ENCODE measurements around the gene MYLK. TPM values are rescaled to one million over a fixed set of nuclear protein-coding genes. Genes with fewer than 3 reads are reported as not detected.

MYLK gene
- total RNA-seq, 2 experiments from 2014 or later: 0.17 TPM; not detected in 1

GRCh38 chr3:123787133-123787532, 97.0 kb downstream of the MYLK start:
- ChIA-PET CTCF (no interaction called here), POLR2A (no interaction called here)
- Mint-ChIP-seq H3K4me3 (no peak overlapping the region), H3K4me1 (ENCODE audit: low read depth) (no peaks in the 10 kb centered on the region), H3K36me3 (no peaks in the 10 kb centered on the region), H3K27me3 (peaks cover 9% of the 10 kb centered on the region), H3K27ac (no peak overlapping the region), H3K9me3 (no peaks in the 10 kb centered on the region)
- intact Hi-C loops (cut with micrococcal nuclease): no loop called here
- no peak for DNase-seq

DNA sequence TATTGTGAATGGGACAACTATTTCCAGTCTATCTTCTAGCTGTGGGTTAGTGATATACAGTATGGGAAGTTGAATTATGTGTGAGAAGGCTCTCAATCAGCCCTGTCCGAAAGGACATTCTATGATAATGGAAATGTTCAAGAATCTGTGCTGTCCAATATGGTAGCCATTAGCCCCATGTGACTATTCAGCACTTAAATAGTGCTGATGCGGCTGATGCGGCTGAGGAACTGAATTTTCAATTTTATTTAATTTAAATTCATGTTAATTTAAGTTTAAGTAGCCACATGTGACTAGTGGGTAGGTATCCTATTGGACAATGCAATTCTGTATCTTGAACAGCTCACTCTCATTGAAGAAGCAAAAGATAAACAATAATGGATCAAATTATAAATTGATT, 98.5 kb downstream of the MYLK start:
- no peak overlapping the region for H3K4me3 Mint-ChIP-seq
- CTCF ChIA-PET: no interaction called here
- peaks cover 6% of the 10 kb centered on the region for H3K27me3 Mint-ChIP-seq
- no peaks in the 10 kb centered on the region for H3K36me3 Mint-ChIP-seq
- H3K9me3 Mint-ChIP-seq: no peaks in the 10 kb centered on the region
- H3K27ac Mint-ChIP-seq: no peak overlapping the region
- H3K4me1 Mint-ChIP-seq (ENCODE audit: low read depth): no peaks in the 10 kb centered on the region
- DNase-seq: no peak
- POLR2A ChIA-PET: no interaction called here
- intact Hi-C loops (cut with micrococcal nuclease): no loop called here

- no peak overlapping the region for H3K27ac Mint-ChIP-seq
- no peaks in the 10 kb centered on the region for H3K36me3 Mint-ChIP-seq
- H3K4me1 Mint-ChIP-seq (ENCODE audit: low read depth): no peaks in the 10 kb centered on the region
- ChIA-PET POLR2A (no interaction called here), CTCF (no interaction called here)
- H3K4me3 Mint-ChIP-seq: no peak overlapping the region
- DNase-seq: no peak
- no peaks in the 10 kb centered on the region for H3K9me3 Mint-ChIP-seq
- intact Hi-C loops (cut with micrococcal nuclease): no loop called here
- H3K27me3 Mint-ChIP-seq: peaks cover 4% of the 10 kb centered on the region
Observed at GRCh38 chr3:123783811-123784210, 100.3 kb downstream of the MYLK start.

DNA sequence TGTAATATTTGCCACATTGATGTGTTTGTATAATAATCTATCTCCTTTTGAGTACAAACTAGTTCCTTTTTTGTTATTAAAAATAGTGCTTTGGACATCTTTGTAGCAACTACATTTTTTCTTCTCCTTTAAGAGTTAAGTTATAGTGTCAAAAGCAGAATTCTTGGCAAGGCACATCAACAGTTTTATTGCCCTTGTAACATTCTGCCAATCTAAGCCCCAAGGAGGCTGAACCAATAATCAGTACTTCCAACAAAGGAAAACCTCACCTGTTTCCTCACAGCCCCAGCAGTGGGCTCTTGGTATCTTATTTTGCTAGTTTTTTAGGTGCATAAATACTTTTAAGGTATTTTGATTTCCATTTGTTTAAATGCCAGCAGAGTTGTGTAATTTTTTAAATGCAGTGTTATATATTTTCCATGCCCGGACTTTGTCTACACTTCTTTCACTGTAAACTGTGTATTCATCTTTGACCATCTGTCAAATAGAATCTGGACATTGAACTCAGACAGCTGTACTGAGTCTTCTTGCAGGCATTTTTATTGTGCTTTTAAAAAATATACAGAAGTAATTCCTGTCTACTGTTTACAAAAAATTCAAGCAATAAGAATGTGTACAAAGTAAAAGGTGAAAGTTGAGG, 101.0 kb downstream of the MYLK start:
- Mint-ChIP-seq H3K9me3 (no peaks in the 10 kb centered on the region), H3K27ac (no peak overlapping the region)

GRCh38 chr3:123782488-123782887, 101.6 kb downstream of the MYLK start:
- CTCF ChIA-PET: no interaction called here
- peaks cover 6% of the 10 kb centered on the region for H3K27me3 Mint-ChIP-seq
- DNase-seq: no peak
- intact Hi-C loops (cut with micrococcal nuclease): no loop called here
- no peak overlapping the region for H3K27ac Mint-ChIP-seq
- H3K4me1 Mint-ChIP-seq (ENCODE audit: low read depth): no peaks in the 10 kb centered on the region
- no peaks in the 10 kb centered on the region for H3K36me3 Mint-ChIP-seq
- POLR2A ChIA-PET: no interaction called here
- H3K9me3 Mint-ChIP-seq: no peaks in the 10 kb centered on the region
- H3K4me3 Mint-ChIP-seq: no peak overlapping the region

More for the DNA sequence above, 101.0 kb downstream of the MYLK start:
- ChIA-PET POLR2A (no interaction called here), CTCF (no interaction called here)
- Mint-ChIP-seq H3K27me3 (peaks cover 6% of the 10 kb centered on the region), H3K4me3 (no peak overlapping the region), H3K36me3 (no peaks in the 10 kb centered on the region), H3K4me1 (ENCODE audit: low read depth) (no peaks in the 10 kb centered on the region)
- intact Hi-C loops (cut with micrococcal nuclease): no loop called here
- DNase-seq: no peak

DNA sequence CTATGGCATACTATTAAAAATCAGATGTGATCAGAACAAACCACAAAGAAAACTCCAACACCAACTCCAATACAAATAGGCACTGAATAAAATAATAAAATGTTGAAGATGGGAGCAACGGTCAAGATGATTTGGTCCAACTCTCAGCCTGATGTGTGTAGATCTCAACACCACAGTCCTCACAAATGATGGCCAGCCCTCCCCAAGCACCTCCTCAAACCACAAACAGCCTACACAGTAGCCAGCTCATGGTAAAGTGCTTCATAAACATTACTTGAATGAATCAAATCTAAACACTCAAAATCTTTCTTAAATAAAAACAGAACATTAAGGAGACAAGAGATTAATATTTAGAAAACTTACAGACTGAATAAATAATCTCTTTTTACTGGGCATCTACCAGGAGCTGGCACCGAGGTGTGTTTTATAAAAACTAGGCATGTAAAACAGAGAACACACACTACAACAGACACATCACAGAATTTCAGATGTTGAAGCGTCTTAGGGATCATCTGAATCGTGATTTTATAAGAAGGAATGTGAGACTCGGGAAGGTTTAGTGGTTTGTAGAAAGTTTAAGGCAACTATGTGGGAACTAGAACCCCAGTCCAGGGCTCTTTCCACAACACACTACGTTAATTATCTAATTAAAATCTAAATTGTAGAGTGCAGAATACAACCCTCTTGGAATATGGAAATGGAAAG, 102.4 kb downstream of the MYLK start:
- no peak overlapping the region for H3K27ac Mint-ChIP-seq
- no peaks in the 10 kb centered on the region for H3K9me3 Mint-ChIP-seq
- no peak for DNase-seq
- peaks cover 6% of the 10 kb centered on the region for H3K27me3 Mint-ChIP-seq
- CTCF ChIA-PET: no interaction called here
- no peak overlapping the region for H3K4me3 Mint-ChIP-seq
- intact Hi-C loops (cut with micrococcal nuclease): no loop called here
- POLR2A ChIA-PET: no interaction called here
- no peaks in the 10 kb centered on the region for H3K36me3 Mint-ChIP-seq
- H3K4me1 Mint-ChIP-seq (ENCODE audit: low read depth): no peaks in the 10 kb centered on the region

- ChIA-PET POLR2A (no interaction called here), CTCF (no interaction called here)
- intact Hi-C loops (cut with micrococcal nuclease): no loop called here
- no peak for DNase-seq
- Mint-ChIP-seq H3K36me3 (no peaks in the 10 kb centered on the region), H3K9me3 (no peaks in the 10 kb centered on the region), H3K27me3 (peaks cover 6% of the 10 kb centered on the region), H3K4me3 (no peak overlapping the region), H3K27ac (no peak overlapping the region), H3K4me1 (ENCODE audit: low read depth) (no peaks in the 10 kb centered on the region)
Observed at GRCh38 chr3:123781138-123781537, 103.0 kb downstream of the MYLK start.

DNA sequence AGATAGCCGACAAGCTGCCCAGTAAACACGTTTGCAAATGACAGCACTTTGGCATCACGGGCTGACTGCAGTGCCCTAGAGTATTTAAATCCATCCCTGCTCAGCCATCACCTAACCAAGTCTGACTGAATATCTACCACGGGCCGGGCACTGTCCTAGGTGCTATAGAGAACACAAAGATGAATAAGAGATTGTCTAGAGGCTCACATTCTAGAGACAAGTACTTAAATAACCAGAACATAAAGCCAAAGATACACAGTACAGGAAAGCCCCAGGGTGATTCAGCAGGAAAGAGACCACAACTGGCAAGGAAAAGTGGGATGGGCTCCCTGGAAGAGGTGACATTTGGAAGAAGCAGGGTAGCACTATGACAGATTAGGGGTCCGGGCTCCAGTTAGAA, 103.5 kb downstream of the MYLK start:
- intact Hi-C loops (cut with micrococcal nuclease): no loop called here
- no peaks in the 10 kb centered on the region for H3K9me3 Mint-ChIP-seq
- no peaks in the 10 kb centered on the region for H3K4me1 Mint-ChIP-seq (ENCODE audit: low read depth)
- no peak for DNase-seq
- H3K36me3 Mint-ChIP-seq: no peaks in the 10 kb centered on the region
- peaks cover 8% of the 10 kb centered on the region for H3K27me3 Mint-ChIP-seq
- ChIA-PET CTCF (no interaction called here), POLR2A (no interaction called here)
- no peak overlapping the region for H3K4me3 Mint-ChIP-seq
- no peak overlapping the region for H3K27ac Mint-ChIP-seq

GRCh38 chr3:123779655-123780231, 104.4 kb downstream of the MYLK start:
- Mint-ChIP-seq H3K9me3 (no peaks in the 10 kb centered on the region), H3K4me3 (no peak overlapping the region), H3K27me3 (peaks cover 8% of the 10 kb centered on the region), H3K4me1 (ENCODE audit: low read depth) (no peaks in the 10 kb centered on the region), H3K36me3 (no peaks in the 10 kb centered on the region), H3K27ac (no peak overlapping the region)
- intact Hi-C loops (cut with micrococcal nuclease): no loop called here
- POLR2A ChIA-PET: no interaction called here
- CTCF ChIA-PET: no interaction called here
- DNase-seq: no peak

DNA sequence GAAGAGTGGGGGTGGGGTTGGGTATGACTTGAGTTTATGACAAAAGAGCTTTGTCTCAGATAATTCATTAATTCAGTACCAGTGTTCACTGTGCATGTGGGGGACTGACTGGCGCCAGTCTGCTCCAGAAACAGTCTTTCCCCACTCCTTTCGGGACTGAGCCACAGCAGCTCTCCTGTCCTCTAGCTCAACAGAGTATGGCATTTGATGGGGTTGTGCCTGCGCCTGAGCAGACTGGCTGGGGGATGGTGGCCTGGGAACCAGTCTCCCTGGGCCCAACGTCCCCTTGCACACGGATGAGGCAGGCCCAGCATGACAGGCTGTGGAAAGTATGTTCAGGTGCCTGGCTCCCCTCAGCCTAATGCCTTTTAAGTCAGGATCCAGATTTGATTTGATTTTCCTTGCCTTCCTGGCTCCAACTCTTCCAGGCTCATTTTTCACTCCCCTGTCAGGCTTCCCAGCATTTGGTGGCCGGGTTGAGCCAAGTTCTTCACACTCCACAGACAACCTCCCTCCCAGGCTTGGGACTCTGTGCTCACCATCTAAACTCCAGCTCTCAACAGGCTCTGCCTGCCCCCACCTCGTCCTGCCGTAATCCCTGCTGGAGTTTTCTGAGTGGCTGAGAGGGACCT, 105.0 kb downstream of the MYLK start:
- Mint-ChIP-seq H3K4me1 (ENCODE audit: low read depth) (no peaks in the 10 kb centered on the region), H3K27ac (no peak overlapping the region), H3K27me3 (peaks cover 8% of the 10 kb centered on the region), H3K4me3 (no peak overlapping the region), H3K36me3 (no peaks in the 10 kb centered on the region), H3K9me3 (no peaks in the 10 kb centered on the region)
- intact Hi-C loops (cut with micrococcal nuclease): no loop called here
- CTCF ChIA-PET: no interaction called here
- DNase-seq: no peak
- POLR2A ChIA-PET: no interaction called here

DNA sequence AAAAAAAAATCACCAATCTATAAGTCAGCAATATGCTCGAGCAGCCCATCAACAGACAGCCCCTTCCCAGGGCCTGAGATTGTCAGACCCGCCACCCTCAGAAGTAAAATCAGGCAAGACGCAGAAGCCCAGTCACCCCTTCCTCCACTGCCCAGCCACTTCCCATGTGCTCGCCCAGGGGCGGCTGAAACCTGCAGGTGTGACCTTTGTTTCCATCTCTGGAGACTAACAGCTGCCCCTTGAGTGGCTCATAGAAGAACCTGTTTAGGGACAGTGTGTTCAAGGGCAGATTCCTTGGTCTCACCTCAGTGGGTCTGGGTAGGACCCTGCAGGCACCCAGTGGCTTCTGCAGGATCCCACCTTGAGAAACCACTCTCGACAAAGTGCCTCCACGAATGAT, 105.6 kb downstream of the MYLK start:
- no peaks in the 10 kb centered on the region for H3K4me1 Mint-ChIP-seq (ENCODE audit: low read depth)
- H3K36me3 Mint-ChIP-seq: no peaks in the 10 kb centered on the region
- no peak overlapping the region for H3K27ac Mint-ChIP-seq
- ChIA-PET CTCF (no interaction called here), POLR2A (no interaction called here)
- no peaks in the 10 kb centered on the region for H3K9me3 Mint-ChIP-seq
- no peak for DNase-seq
- peaks cover 8% of the 10 kb centered on the region for H3K27me3 Mint-ChIP-seq
- intact Hi-C loops (cut with micrococcal nuclease): no loop called here
- no peak overlapping the region for H3K4me3 Mint-ChIP-seq

GRCh38 chr3:123776071-123776782, 107.9 kb downstream of the MYLK start:
- DNase-seq: no peak
- ChIA-PET POLR2A (no interaction called here), CTCF (no interaction called here)
- H3K9me3 Mint-ChIP-seq: no peaks in the 10 kb centered on the region
- H3K4me1 Mint-ChIP-seq (ENCODE audit: low read depth): no peaks in the 10 kb centered on the region
- H3K27ac Mint-ChIP-seq: no peak overlapping the region
- H3K4me3 Mint-ChIP-seq: no peak overlapping the region
- intact Hi-C loops (cut with micrococcal nuclease): no loop called here
- H3K27me3 Mint-ChIP-seq: peaks cover 8% of the 10 kb centered on the region
- no peaks in the 10 kb centered on the region for H3K36me3 Mint-ChIP-seq
